Measurements from ENCODE around the gene ARHGAP15.

- TF ChIP-seq, protein P1, sequence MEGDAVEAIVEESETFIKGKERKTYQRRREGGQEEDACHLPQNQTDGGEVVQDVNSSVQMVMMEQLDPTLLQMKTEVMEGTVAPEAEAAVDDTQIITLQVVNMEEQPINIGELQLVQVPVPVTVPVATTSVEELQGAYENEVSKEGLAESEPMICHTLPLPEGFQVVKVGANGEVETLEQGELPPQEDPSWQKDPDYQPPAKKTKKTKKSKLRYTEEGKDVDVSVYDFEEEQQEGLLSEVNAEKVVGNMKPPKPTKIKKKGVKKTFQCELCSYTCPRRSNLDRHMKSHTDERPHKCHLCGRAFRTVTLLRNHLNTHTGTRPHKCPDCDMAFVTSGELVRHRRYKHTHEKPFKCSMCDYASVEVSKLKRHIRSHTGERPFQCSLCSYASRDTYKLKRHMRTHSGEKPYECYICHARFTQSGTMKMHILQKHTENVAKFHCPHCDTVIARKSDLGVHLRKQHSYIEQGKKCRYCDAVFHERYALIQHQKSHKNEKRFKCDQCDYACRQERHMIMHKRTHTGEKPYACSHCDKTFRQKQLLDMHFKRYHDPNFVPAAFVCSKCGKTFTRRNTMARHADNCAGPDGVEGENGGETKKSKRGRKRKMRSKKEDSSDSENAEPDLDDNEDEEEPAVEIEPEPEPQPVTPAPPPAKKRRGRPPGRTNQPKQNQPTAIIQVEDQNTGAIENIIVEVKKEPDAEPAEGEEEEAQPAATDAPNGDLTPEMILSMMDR (IDR thresholded peaks at IDR 0.05): no peak
- TF ChIP-seq POLR2AphosphoS5 (IDR thresholded peaks at IDR 0.05): no peak
Observed at GRCh38 chr2:143499061-143499460, 369.8 kb downstream of the ARHGAP15 start.
